ENCODE data around the gene ACOT7.

DNA sequence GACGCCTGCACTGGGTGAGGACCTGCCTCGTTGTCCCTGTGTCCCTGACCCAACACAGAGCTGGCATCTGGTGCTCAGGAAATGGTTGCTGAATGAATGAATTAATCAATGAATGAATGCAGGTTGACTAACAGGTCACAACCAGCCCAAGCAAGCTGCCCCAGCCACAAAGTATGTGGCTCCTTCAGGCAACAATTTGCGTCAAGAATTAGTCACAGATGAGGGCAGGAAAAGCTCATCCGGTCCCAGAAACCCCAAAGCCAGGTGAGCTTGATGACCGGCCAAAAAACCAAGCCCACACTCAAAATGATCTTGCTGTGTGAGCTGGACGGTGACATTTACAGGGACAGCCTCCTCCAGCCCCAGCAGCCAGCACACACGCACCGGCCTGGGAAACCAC is 92.0 kb downstream of the ACOT7 start:
- TF ChIP-seq CTCF (IDR thresholded peaks at IDR 0.05) (no peak), POLR2AphosphoS5 (IDR thresholded peaks at IDR 0.05) (no peak)

All from transverse colon (tissue), 4 donors.